Endothelial cell of umbilical vein (primary cell): ENCODE measurements around the gene ZNF84.

Experiments used
- EZH2 ChIP-seq: IDR thresholded peaks from 2 replicates; pipeline ENCODE4 v1.6.1; 2012; ENCODE audit warnings: borderline replicate concordance, low read depth, mild to moderate bottlenecking, moderate library complexity, low read length, inconsistent platforms; ENCODE audit not compliant: severe bottlenecking
- TF ChIP-seq, protein P1 (sequence below), 2 donors: IDR thresholded peaks; 1 replicate in 1 of 2; 2 replicates in 1 of 2; pipeline ENCODE4 v1.5.1; 2011; ENCODE audit warnings: low read length in 2 of 2, mild to moderate bottlenecking in 2 of 2, moderate library complexity in 2 of 2, control low read depth in 1 of 2, inconsistent platforms in 1 of 2, low read depth in 1 of 2; ENCODE audit not compliant: insufficient read depth in 1 of 2; ENCODE audit errors: extremely low read depth in 1 of 2

DNA sequence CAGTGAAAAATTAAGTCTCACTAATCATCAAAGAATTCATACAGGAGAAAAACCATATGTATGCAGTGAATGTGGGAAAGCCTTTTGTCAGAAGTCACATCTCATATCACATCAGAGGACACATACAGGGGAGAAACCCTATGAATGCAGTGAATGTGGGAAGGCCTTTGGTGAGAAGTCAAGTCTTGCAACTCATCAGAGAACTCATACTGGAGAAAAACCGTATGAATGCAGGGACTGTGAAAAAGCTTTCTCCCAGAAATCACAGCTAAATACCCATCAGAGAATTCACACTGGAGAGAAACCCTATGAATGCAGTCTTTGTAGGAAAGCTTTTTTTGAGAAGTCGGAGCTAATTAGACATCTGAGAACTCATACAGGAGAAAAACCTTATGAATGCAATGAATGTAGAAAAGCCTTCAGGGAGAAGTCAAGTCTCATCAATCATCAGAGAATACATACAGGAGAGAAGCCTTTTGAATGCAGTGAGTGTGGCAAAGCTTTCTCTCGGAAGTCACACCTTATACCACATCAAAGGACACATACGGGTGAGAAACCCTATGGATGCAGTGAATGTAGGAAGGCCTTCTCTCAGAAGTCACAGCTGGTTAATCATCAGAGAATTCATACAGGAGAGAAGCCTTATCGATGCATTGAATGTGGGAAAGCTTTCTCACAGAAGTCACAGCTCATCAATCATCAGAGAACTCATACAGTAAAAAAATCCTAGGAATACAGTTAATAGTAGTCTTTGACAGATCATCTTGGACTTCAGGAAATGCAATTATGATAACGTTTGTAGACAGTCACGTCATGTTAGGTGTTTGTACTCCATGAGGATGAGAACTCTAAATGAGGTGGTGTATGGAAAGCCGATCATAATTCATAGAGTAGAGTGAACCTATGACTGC lies 21.1 kb downstream of the ZNF84 start:
- TF ChIP-seq, protein P1, sequence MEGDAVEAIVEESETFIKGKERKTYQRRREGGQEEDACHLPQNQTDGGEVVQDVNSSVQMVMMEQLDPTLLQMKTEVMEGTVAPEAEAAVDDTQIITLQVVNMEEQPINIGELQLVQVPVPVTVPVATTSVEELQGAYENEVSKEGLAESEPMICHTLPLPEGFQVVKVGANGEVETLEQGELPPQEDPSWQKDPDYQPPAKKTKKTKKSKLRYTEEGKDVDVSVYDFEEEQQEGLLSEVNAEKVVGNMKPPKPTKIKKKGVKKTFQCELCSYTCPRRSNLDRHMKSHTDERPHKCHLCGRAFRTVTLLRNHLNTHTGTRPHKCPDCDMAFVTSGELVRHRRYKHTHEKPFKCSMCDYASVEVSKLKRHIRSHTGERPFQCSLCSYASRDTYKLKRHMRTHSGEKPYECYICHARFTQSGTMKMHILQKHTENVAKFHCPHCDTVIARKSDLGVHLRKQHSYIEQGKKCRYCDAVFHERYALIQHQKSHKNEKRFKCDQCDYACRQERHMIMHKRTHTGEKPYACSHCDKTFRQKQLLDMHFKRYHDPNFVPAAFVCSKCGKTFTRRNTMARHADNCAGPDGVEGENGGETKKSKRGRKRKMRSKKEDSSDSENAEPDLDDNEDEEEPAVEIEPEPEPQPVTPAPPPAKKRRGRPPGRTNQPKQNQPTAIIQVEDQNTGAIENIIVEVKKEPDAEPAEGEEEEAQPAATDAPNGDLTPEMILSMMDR (IDR thresholded peaks at IDR 0.05; ENCODE audit: extremely low read depth in 1 of 2, insufficient read depth in 1 of 2, low read depth in 1 of 2, low read length in 2 of 2) = no peak
- no peak for TF ChIP-seq EZH2
